ENCODE measurements around the gene LRRC23.
"Not testable (repeated sequence)": the region's sequence is repeated elsewhere in the genome, so short reads cannot be mapped to it uniquely, and the experiment has no call there.

The LRRC23 gene

GRCh38 chr12:6872073-6873048, 32.3 kb upstream of the LRRC23 start:
- DNase-seq (ENCODE audit: low read depth in 1 of 2, low spot score in 1 of 2), result peak; percentile 67 to 75

- DNase-seq (ENCODE audit: low read depth in 1 of 2, low spot score in 1 of 2), result peak; percentile 97 to 99
Measured at GRCh38 chr12:6873094-6874014, 31.3 kb upstream of the LRRC23 start, which contains the start of gene SPSB2. SPSB2 (minus strand) TSS chr12:6873303; CDS start chr12:6872901, 402 bp downstream.

GRCh38 chr12:6874015-6874368, 30.6 kb upstream of the LRRC23 start:
- DNase-seq (ENCODE audit: low read depth in 1 of 2, low spot score in 1 of 2), result not testable (repeated sequence)

GRCh38 chr12:6879824-6880223, 24.8 kb upstream of the LRRC23 start:
- DNase-seq (ENCODE audit: low read depth in 1 of 2, low spot score in 1 of 2), result not testable (repeated sequence)

- DNase-seq (ENCODE audit: low read depth in 1 of 2, low spot score in 1 of 2), result no peak
Measured at GRCh38 chr12:6883252-6883651, 21.4 kb upstream of the LRRC23 start.

GRCh38 chr12:6883683-6884082, 20.9 kb upstream of the LRRC23 start:
- DNase-seq (ENCODE audit: low read depth in 1 of 2, low spot score in 1 of 2), result no peak

- DNase-seq (ENCODE audit: low read depth in 1 of 2, low spot score in 1 of 2), result no peak
Measured at GRCh38 chr12:6884539-6884938, 20.1 kb upstream of the LRRC23 start.

GRCh38 chr12:6886206-6886999, 18.2 kb upstream of the LRRC23 start:
- DNase-seq (ENCODE audit: low read depth in 1 of 2, low spot score in 1 of 2), result not testable (repeated sequence)

- no peak for DNase-seq (ENCODE audit: low read depth in 1 of 2, low spot score in 1 of 2)
Measured at GRCh38 chr12:6887460-6887859, 17.2 kb upstream of the LRRC23 start.

- no peak for DNase-seq (ENCODE audit: low read depth in 1 of 2, low spot score in 1 of 2)
Measured at GRCh38 chr12:6888360-6888759, 16.3 kb upstream of the LRRC23 start.

- DNase-seq (ENCODE audit: low read depth in 1 of 2, low spot score in 1 of 2), result not testable (repeated sequence)
Measured at GRCh38 chr12:6888794-6889193, 15.8 kb upstream of the LRRC23 start.

- DNase-seq (ENCODE audit: low read depth in 1 of 2, low spot score in 1 of 2), result not testable (repeated sequence)
Measured at GRCh38 chr12:6889775-6890573, 14.6 kb upstream of the LRRC23 start.

- DNase-seq (ENCODE audit: low read depth in 1 of 2, low spot score in 1 of 2), result peak; percentile 98 to 99
Measured at GRCh38 chr12:6890789-6891645, 13.6 kb upstream of the LRRC23 start.

- no peak for DNase-seq (ENCODE audit: low read depth in 1 of 2, low spot score in 1 of 2)
Measured at GRCh38 chr12:6891646-6892001, 13.0 kb upstream of the LRRC23 start.

GRCh38 chr12:6892683-6893082, 11.9 kb upstream of the LRRC23 start:
- not testable (repeated sequence) for DNase-seq (ENCODE audit: low read depth in 1 of 2, low spot score in 1 of 2)

GRCh38 chr12:6894321-6894720, 10.3 kb upstream of the LRRC23 start:
- DNase-seq (ENCODE audit: low read depth in 1 of 2, low spot score in 1 of 2), result no peak

- no peak for DNase-seq (ENCODE audit: low read depth in 1 of 2, low spot score in 1 of 2)
Measured at GRCh38 chr12:6896846-6897435, 7.7 kb upstream of the LRRC23 start.

GRCh38 chr12:6899427-6899826, 5.2 kb upstream of the LRRC23 start:
- no peak for DNase-seq (ENCODE audit: low read depth in 1 of 2, low spot score in 1 of 2)
